ENCODE data around the gene POLE2.
A peak's percentile ranks its signal among the peaks of the same experiment; 100 is the strongest.

Gene POLE2

GRCh38 chr14:49687942-49688700 is at the start of gene POLE2 (continued):
- TF ChIP-seq ZEB2 (tag by site-specific recombination; IDR thresholded peaks at IDR 0.05) (peak; percentile 61; the same call in 1 of the 2 replicates), ZFP69B (tag by site-specific recombination; IDR thresholded peaks at IDR 0.05) (no peak), ZNF580 (tag by site-specific recombination; IDR thresholded peaks at IDR 0.05) (0 out of 2 replicates have a peak, but pooled peaks have one; percentile 3), ZBTB8A (tag by site-specific recombination; IDR thresholded peaks at IDR 0.05) (peak; percentile 99), ZNF610 (tag by site-specific recombination; IDR thresholded peaks at IDR 0.05; ENCODE audit: borderline replicate concordance) (peak; percentile 82; the same call in 1 of the 2 replicates), PRDM1 (tag by site-specific recombination; IDR thresholded peaks at IDR 0.05) (no peak), KLF16 (tag by site-specific recombination; IDR thresholded peaks at IDR 0.05) (no peak), ZNF155 (tag by site-specific recombination; IDR thresholded peaks at IDR 0.05) (no peak), ZNF426 (tag by site-specific recombination; IDR thresholded peaks at IDR 0.05) (no peak), ZBTB6 (tag by site-specific recombination; IDR thresholded peaks at IDR 0.05) (peak; percentile 75), GFI1B (tag by site-specific recombination; IDR thresholded peaks at IDR 0.05) (no peak), SALL2 (tag by site-specific recombination; IDR thresholded peaks at IDR 0.05; ENCODE audit: borderline replicate concordance) (no peak), ZNF394 (tag by site-specific recombination; IDR thresholded peaks at IDR 0.05; ENCODE audit: borderline replicate concordance) (peak; percentile 33; the same call in 1 of the 2 replicates), ZNF324 (tag by site-specific recombination; IDR thresholded peaks at IDR 0.05) (no peak), ZNF335 (tag by site-specific recombination; conservative IDR thresholded peaks at IDR 0.05) (peak; percentile 78), KLF1 (tag by site-specific recombination; IDR thresholded peaks at IDR 0.05) (0 out of 2 replicates have a peak, but pooled peaks have one; percentile 51), MEIS1 (CRISPR knock-in tag; IDR thresholded peaks at IDR 0.05; ENCODE audit: borderline replicate concordance) (no peak), SP3 (tag by site-specific recombination; IDR thresholded peaks at IDR 0.05) (peak; percentile 79), ZNF560 (tag by site-specific recombination; IDR thresholded peaks at IDR 0.05; ENCODE audit: borderline replicate concordance) (no peak), ZNF350 (tag by site-specific recombination; IDR thresholded peaks at IDR 0.05) (no peak), ZBTB1 (tag by site-specific recombination; IDR thresholded peaks at IDR 0.05) (no peak), ZNF707 (tag by site-specific recombination; IDR thresholded peaks at IDR 0.05) (no peak), ATF2 (tag by site-specific recombination; IDR thresholded peaks at IDR 0.05; ENCODE audit: low read depth) (no peak), PBX3 (CRISPR knock-in tag; IDR thresholded peaks at IDR 0.05) (peak; percentile 92; the same call in 1 of the 2 replicates), KLF8 (tag by site-specific recombination; IDR thresholded peaks at IDR 0.05) (peak; percentile 68)
- TF ChIP-seq, protein P1, sequence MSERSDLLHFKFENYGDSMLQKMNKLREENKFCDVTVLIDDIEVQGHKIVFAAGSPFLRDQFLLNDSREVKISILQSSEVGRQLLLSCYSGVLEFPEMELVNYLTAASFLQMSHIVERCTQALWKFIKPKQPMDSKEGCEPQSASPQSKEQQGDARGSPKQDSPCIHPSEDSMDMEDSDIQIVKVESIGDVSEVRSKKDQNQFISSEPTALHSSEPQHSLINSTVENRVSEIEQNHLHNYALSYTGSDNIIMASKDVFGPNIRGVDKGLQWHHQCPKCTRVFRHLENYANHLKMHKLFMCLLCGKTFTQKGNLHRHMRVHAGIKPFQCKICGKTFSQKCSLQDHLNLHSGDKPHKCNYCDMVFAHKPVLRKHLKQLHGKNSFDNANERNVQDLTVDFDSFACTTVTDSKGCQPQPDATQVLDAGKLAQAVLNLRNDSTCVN (tag by site-specific recombination; optimal IDR thresholded peaks at IDR 0.05): peak; percentile 70

All from HEK293 (cell line).